ENCODE measurements around the gene SP110.
"Not testable (repeated sequence)": the region's sequence is repeated elsewhere in the genome, so short reads cannot be mapped to it uniquely, and the experiment has no call there.

SP110 gene

GRCh38 chr2:230225486-230225885, 5.7 kb upstream of the SP110 start, which contains the start of gene SP140:
Gene SP140, plus strand, starts transcription at chr2:230225736. Its CDS starts 109 bp downstream, at chr2:230225845.
- H3K27ac ChIP-seq (ENCODE audit: low read depth, low read length) = peak within 1 kb of the TSS; percentile 52
- H3K9me2 ChIP-seq (replicated peaks; ENCODE audit: control insufficient read depth, low read length) = no peaks in the 10 kb centered on the region
- no peaks in the 10 kb centered on the region for H3K27me3 ChIP-seq (ENCODE audit: control insufficient read depth, low read length)
- 0 out of 2 replicates have a peak, but pooled peaks cover 6% of the 10 kb centered on the region for H3F3A ChIP-seq (ENCODE audit: control insufficient read depth, insufficient read depth)
- TF ChIP-seq EZH2phosphoT487 (IDR thresholded peaks at IDR 0.05; ENCODE audit: borderline replicate concordance, low read length) (no peak), CTCF (IDR thresholded peaks at IDR 0.05; ENCODE audit: low read depth, low read length, poor library complexity, severe bottlenecking) (no peak)
- H3K9me3 ChIP-seq (ENCODE audit: control insufficient read depth, insufficient read depth, low read length) = peaks cover 6% of the 10 kb centered on the region; the same call in 1 of the 2 replicates
- H3K4me3 ChIP-seq (ENCODE audit: low read length) = peak within 1 kb of the TSS; percentile 43
- H4K20me1 ChIP-seq (ENCODE audit: control insufficient read depth, insufficient read depth, low read depth, low read length) = no peaks in the 10 kb centered on the region
- H3K4me2 ChIP-seq (ENCODE audit: low read length) = peak within 1 kb of the TSS; percentile 64
- H3K4me1 ChIP-seq (ENCODE audit: control insufficient read depth, low read length) = peaks cover 62% of the 10 kb centered on the region
- no peaks in the 10 kb centered on the region for H3K36me3 ChIP-seq (ENCODE audit: control insufficient read depth, low read length)
- H3K79me2 ChIP-seq (ENCODE audit: control insufficient read depth, low read length) = no peaks in the 10 kb centered on the region

GRCh38 chr2:230224458-230224857, 4.7 kb upstream of the SP110 start:
- H4K20me1 ChIP-seq (ENCODE audit: control insufficient read depth, insufficient read depth, low read depth, low read length) = no peaks in the 10 kb centered on the region
- H3K4me2 ChIP-seq (ENCODE audit: low read length) = peak overlapping the region; percentile 64
- H3K27me3 ChIP-seq (ENCODE audit: control insufficient read depth, low read length) = no peaks in the 10 kb centered on the region
- 0 out of 2 replicates have a peak overlapping the region, but pooled peaks have one; percentile 52 for H3K27ac ChIP-seq (ENCODE audit: low read depth, low read length)
- no peaks in the 10 kb centered on the region for H3K79me2 ChIP-seq (ENCODE audit: control insufficient read depth, low read length)
- peaks cover 71% of the 10 kb centered on the region for H3K4me1 ChIP-seq (ENCODE audit: control insufficient read depth, low read length)
- H3F3A ChIP-seq (ENCODE audit: control insufficient read depth, insufficient read depth) = 0 out of 2 replicates have a peak, but pooled peaks cover 6% of the 10 kb centered on the region
- peak overlapping the region; percentile 43; the same call in 1 of the 2 replicates for H3K4me3 ChIP-seq (ENCODE audit: low read length)
- H3K36me3 ChIP-seq (ENCODE audit: control insufficient read depth, low read length) = no peaks in the 10 kb centered on the region
- H3K9me2 ChIP-seq (replicated peaks; ENCODE audit: control insufficient read depth, low read length) = no peaks in the 10 kb centered on the region
- TF ChIP-seq CTCF (IDR thresholded peaks at IDR 0.05; ENCODE audit: low read depth, low read length, poor library complexity, severe bottlenecking) (no peak), EZH2phosphoT487 (IDR thresholded peaks at IDR 0.05; ENCODE audit: borderline replicate concordance, low read length) (no peak)
- H3K9me3 ChIP-seq (ENCODE audit: control insufficient read depth, insufficient read depth, low read length) = no peaks in the 10 kb centered on the region

- not testable (repeated sequence) for H3K36me3 ChIP-seq (ENCODE audit: control insufficient read depth, low read length); H3K4me3 ChIP-seq (ENCODE audit: low read length); H3K79me2 ChIP-seq (ENCODE audit: control insufficient read depth, low read length); H4K20me1 ChIP-seq (ENCODE audit: control insufficient read depth, insufficient read depth, low read depth, low read length); H3K27ac ChIP-seq (ENCODE audit: low read depth, low read length); H3K4me2 ChIP-seq (ENCODE audit: low read length); H3K27me3 ChIP-seq (ENCODE audit: control insufficient read depth, low read length); H3F3A ChIP-seq (ENCODE audit: control insufficient read depth, insufficient read depth); H3K9me2 ChIP-seq (replicated peaks; ENCODE audit: control insufficient read depth, low read length); H3K9me3 ChIP-seq (ENCODE audit: control insufficient read depth, insufficient read depth, low read length)
- H3K4me1 ChIP-seq (ENCODE audit: control insufficient read depth, low read length) = peaks cover 87% of the 10 kb centered on the region
Observed at GRCh38 chr2:230222829-230223228, 3.0 kb upstream of the SP110 start.

GRCh38 chr2:230221493-230221892, 1.7 kb upstream of the SP110 start:
- Histone ChIP-seq H3K27me3 (ENCODE audit: control insufficient read depth, low read length) (no peaks in the 10 kb centered on the region), H3K4me3 (ENCODE audit: low read length) (peak overlapping the region; percentile 31), H3K27ac (ENCODE audit: low read depth, low read length) (no peak overlapping the region), H3K4me1 (ENCODE audit: control insufficient read depth, low read length) (peaks cover 90% of the 10 kb centered on the region), H3K36me3 (ENCODE audit: control insufficient read depth, low read length) (peaks cover 3% of the 10 kb centered on the region), H3K4me2 (ENCODE audit: low read length) (peak overlapping the region; percentile 55), H4K20me1 (ENCODE audit: control insufficient read depth, insufficient read depth, low read depth, low read length) (no peaks in the 10 kb centered on the region), H3K9me3 (ENCODE audit: control insufficient read depth, insufficient read depth, low read length) (no peaks in the 10 kb centered on the region), H3K9me2 (replicated peaks; ENCODE audit: control insufficient read depth, low read length) (no peaks in the 10 kb centered on the region), H3K79me2 (ENCODE audit: control insufficient read depth, low read length) (no peaks in the 10 kb centered on the region), H3F3A (ENCODE audit: control insufficient read depth, insufficient read depth) (peaks cover 5% of the 10 kb centered on the region; the same call in 1 of the 2 replicates)
- no peak for TF ChIP-seq EZH2phosphoT487 (IDR thresholded peaks at IDR 0.05; ENCODE audit: borderline replicate concordance, low read length)
- TF ChIP-seq CTCF (IDR thresholded peaks at IDR 0.05; ENCODE audit: low read depth, low read length, poor library complexity, severe bottlenecking) = no peak
